Activated CD4-positive, CD25-positive, alpha-beta regulatory T cell (primary cell): ENCODE measurements around the gene KLHL26.

Source experiments
- DNase-seq, 4 experiments: peaks; one replicate each; lab custom pipeline; 2025; lab: John Stamatoyannopoulos, UW

The KLHL26 gene

DNA sequence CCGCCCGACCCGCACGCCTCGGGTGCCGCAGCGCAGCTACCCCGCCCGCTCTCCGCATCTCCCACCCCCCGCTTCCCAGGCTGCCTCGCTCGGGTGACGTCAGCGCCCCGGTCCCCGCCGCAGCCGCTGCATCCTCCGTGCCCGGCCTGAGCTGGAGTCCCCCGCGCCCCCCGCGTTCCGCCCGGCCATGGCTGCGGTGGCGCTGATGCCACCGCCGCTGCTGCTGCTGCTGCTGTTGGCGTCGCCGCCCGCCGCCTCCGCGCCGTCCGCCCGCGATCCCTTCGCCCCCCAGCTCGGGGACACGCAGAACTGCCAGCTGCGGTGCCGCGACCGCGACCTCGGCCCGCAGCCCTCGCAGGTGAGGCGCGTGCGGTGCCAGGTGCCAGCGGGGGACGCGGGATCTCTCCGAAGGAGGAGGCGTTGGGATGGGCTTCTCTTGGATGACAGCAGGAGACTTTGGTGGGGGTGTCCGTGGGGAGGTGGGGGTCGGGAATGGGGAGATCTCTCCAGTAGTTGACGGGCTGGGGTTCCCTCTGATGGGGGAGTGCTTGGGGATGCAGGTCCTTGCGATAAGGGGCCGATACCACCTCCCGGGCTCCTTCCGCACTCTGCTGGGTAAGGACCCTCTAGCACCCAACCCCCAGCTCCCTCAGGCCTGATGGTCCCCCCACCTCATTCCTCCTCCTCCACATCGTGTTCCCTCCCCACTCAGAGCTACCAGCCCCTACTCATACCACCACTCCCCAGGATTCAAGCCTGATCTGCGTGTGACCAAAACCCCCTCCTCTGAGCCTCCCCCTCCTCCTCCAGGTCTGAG is 23.8 kb upstream of the KLHL26 start, which contains the start of gene TMEM59L:
TSS of gene TMEM59L (plus strand) at position 99 of the 817 bp plus-strand sequence. CDS start at position 188, 89 bp downstream.
- peak in 2 of 4 experiments; percentile 17 to 18 for DNase-seq

DNA sequence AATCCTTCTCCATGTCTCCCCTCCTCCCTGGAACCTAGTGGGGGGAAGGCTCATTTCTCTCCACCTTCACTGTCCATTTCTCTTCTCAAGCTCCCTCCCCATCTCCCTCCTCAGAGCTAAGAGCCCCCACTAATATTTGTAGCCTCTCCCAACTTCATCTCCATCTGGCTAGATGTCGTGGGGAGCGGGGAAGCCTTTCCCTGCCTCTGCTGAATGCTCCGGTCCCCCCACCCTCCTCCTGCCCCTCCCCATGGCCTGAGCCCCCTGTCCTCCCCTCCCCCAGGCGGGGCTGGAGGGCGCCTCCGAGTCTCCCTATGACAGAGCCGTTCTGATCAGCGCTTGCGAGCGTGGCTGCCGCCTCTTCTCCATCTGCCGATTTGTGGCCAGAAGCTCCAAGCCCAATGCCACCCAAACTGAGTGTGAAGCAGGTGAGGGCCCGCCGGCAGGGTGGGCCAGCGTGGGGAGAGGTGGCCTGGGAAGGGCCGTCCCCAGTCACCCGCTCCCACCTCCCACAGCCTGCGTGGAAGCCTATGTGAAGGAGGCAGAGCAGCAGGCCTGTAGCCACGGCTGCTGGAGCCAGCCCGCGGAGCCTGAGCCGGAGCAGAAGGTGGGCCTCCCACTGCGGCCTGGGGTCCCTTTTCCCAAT is 23.1 kb upstream of the KLHL26 start:
- no peak for DNase-seq

DNA sequence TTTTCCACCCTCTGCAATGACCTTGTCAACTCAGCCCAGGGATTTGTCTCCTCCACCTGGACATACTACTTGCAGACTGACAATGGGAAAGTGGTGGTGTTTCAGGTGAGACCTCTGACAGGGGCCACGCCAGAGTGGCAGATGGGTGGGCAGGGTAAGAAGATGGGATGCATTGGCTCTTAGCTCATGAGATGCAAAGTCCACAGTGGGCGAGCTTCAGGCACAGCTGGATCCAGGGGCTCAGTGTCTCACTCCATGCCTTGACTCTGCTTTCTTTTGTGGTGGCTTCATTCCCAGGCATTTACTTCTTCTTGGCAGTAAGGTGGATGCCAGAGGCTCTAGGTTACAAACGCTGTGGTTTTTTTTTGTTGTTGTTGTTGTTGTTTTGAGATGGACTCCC is 20.8 kb upstream of the KLHL26 start:
- no peak for DNase-seq

DNA sequence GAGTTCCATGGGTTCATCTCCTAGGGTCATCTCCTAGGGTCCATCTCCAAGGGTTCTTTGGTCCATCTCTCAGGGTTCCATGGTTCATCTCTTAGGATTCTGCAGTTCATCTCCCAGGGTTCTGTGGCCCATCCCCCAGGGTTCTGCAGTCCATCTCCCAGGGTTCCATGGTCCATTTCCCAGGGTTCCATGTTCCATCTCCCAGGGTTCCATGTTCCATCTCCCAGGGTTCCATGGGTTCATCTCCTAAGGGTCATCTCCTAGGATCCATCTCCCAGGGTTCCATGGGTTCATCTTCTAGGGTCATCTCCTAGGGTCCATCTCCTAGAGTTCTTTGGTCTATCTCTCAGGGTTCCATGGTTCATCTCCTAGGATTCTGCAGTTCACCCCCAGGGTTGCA is 19.3 kb upstream of the KLHL26 start:
- no peak for DNase-seq

DNA sequence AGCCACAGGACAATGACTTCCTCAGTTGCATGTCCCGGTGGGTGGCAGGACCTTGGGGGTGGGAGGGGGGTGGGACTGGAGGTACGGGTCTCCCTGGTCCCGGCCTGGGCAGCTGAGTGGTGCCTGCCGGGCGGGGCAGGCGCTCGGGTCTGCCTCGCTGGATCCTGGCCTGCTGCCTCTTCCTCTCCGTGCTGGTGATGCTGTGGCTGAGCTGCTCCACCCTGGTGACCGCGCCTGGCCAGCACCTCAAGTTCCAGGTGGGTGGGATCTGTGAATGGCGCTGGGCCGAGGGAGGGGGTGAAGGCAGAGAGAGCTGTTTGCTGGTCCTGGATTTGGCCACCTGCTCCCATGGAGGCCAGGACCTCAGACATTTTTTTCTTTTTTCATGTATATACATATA is 18.6 kb upstream of the KLHL26 start:
- no peak for DNase-seq

DNA sequence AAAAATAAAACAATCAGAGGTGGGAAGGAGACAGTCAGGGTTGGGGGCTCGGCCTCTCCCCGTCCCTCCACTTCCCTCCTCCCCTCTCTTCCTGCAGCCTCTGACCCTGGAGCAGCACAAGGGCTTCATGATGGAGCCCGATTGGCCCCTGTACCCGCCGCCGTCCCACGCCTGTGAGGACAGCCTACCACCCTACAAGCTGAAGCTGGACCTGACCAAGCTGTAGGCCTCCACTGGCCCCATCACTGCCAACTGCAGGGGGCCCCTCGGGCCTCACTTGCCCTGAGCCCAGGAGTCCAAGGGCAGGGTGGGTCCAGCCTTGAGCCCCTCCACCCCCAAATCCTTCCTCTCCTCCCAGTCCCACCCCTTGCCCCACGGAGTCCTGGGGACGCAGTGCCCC is 16.5 kb upstream of the KLHL26 start:
- DNase-seq: no peak

DNA sequence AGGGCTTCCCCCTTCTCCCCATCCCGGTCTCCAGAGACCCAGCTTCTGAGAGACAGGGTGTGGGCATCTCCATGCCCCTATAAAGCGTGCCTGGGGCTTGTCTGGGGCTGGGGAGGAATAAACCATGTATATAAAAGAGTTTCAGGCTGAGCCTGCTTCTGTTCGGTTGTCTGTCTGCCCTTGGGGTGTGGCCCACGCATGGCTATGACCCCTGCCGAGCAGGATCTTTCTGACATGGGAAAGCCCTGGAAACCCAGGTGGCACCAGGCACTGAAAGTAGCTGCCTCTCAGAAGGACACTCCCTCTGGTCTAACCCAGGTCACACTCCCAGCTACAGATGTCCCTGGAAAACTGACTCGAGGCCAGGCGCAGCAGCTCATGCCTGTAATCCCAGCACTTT is 15.9 kb upstream of the KLHL26 start:
- DNase-seq: no peak

DNA sequence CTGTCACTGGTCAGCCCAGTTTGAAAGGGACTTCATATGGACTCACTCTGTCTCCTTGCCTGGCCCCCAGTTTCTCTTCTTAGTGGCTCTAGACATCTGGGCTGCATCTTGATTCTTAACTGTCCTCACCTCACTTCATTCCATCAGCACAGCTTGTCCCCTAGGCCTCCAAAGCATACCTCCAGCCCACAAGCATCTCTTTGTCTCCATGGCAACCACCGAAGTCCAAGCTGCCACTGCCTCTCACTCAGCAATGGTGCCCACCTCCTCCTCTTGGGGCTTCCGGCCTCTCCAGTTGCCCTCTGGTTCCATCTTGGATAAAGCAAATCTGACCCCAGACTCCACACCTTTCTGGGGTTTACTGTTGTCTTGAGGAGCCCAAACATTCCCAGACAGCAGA is 9.9 kb upstream of the KLHL26 start:
- DNase-seq: no peak

DNA sequence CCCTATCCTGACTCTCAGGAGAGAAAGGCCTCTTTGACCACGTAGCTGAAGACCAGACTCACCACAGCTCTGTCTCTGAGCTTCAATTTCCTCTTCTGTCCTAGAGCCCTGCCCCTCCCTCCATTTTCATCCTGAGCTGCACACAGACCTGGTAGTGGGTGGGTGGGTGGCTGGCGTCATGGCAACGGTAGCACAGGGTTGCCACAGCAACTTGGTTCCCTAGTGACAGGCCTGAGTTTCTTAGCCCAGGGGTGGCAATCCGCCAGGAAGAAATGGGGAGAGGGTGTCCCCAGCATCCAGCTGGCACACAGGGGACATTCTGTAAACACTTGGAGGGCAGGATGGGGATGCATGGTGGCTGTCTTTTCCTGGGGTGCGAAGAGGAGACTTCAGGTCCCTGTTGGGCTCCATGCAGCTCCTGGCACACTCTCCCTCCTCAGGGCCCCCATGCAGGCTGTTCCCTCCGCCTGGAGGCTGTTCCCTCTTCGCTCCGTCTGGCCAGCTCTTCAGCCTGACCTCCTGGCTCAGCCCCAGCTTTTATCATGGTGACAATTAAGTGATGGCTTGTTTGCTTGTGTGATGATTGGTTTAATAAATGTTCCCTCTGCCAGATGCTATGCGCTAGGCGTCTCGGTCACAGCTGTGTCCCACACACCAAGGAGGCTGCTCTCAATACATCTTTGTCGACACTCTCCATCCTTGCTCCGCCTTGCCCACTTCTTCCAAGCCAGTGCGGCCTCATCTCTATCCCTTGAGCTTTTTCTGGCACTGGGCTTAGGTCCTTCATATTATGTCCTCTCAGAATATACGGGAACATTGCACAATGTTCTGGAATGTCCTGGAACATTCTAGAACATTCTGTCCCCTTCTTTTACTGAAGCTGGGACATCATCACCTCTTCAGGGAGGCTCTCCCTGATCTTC is 7.4 kb upstream of the KLHL26 start:
- DNase-seq: no peak

DNA sequence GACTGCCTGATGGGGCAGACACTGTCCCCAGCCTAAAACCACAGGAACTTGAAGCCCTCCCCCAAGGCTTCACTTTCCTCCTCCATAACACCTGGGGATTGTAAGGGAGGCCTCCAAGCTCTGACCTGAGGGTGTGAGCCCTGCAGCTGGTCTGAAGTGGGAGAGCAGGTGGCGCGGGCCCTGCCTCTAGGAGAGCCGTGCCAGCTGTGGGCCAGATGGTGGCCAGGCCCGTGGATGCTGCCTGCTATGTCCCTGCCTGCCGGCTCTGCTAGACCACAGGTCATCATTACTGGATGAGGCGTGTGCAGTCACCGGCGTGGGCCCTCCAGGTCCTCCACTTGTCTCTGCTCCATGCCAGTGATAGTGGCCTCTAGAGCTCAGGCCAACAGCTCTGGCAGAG is 3.5 kb upstream of the KLHL26 start:
- no peak for DNase-seq

DNA sequence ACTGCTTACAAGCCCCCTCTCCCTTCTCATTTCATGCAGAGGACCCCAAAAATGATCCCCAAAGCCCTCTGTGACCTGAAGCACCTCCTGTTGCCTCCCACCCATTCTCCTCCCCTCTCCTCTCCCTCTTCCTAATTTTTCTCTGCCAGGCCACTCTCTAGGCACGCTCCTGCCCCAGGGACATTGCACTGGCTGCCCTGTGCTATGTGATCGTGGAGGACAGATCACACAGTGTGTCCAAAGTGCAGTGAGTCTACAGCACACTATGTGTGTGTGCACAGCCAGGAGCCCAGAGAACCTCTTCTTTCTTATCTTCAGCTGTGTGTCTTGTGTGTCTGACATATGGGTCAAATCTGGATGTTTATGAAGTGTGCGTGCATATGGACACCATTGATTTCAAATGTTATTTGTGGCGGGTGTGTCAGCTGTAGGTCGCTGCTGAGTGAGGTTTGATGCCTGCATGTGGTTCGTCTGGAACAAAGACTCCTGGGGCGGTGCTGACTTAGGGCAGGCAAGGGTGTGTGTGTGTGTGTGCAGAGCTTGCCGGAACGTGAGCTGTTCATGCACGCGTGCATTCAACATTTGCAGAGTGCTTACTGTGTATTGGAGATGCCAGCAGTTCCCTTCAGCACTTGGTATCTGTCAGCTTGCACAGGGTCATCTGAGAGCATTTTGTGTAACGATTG is 2.1 kb upstream of the KLHL26 start:
- DNase-seq: no peak

DNA sequence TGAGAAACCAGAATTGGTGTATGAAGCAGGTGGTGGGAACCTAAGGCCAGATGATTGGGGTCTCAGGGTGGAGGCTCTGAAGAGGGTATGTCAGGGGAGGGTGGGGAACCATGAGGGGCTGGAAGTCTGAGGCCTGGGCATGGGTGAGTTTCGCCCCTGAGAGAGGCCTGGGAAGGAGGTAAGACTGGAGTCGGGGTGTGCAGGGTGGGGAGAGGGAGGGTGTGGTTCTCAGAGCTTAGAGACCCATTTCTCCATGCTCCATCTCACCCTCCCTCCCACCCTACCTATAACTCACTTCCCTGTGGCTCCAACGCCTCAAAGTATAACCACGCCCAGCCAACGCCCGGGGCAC is 1.0 kb upstream of the KLHL26 start:
- DNase-seq: no peak

DNA sequence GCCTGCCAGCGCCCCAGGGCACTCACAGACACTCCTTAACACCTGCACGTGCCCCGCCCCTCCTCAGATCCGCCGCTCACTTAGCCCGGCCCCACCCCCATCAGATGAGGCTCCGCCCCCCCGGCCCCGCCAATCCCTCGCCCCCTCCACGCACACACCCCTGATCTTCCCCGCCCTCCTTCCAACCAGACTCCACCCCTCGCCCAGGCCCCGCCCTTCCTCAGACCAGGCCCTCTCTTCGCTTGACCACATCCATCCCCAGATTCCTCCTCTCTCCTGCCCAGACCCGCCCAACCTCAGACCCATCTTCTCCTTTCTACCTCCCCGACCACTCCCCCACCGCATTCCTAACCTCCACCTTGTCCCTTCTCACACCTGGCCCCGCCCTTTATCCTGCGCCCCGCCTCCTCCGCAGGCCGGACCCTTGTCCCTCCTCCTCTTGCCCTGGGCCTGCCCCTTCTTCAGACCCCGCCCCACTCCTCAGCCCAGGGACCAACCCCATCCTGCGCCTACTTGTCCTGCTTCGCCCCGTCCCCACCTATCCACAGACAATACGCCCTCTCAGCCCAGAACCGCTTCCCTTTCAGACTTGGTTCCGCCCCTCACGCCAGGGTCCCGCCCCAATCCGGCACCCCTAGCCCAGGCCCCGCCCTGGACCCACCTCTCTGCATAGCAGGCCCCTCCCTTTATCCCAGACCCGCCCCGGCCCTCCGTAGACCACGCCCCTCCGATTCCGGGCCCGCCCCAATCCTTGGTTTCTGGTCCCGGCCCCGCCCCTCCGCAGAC is 452 bp upstream of the KLHL26 start:
- DNase-seq: peak; percentile 97 to 98 (median 98)

DNA sequence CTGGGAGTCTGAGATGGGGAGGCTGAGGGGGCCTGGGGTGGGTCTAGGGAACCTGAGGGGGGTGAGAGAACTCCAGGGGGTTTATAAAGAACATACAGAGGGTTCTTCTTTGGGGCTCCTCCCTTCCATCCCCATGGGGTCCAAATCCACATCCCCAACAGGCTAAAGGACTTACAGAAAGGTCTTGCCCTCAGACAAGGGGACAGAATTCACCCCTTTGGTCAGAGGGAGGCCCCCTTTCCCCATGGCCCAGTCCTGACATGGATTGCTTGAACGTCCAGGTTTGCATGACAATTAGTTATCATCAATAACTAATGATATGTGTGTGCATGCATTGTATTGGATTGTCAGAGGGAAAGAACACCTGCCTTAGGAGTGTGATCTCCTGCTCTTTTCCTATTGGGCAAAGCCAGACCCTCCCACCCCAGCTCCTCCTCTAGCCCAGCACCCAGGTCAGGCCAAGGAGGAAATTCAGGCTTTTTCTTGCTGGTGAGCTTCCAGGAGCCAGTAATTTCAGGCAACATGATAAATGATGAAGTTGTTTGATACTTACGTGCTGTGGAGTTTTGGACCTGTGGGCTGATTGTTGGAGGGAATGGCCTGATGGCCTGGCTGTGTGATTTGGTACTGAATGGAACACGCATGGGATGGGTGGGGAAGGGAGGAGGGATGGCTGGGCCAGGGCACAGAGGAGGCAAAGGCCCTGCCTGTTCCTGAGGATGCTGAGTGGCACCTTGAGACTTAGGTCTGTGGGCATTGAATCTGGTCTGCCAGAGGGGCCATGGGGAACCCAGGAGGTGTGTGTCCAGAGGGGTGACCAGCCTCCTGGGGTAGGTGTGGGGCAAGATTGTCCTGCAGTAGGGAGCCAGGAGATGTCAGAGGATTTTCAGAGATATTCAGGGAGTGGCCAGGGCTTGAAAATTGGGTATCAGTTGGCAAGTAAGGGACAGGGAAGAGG is 1.1 kb downstream of the KLHL26 start:
- no peak for DNase-seq

DNA sequence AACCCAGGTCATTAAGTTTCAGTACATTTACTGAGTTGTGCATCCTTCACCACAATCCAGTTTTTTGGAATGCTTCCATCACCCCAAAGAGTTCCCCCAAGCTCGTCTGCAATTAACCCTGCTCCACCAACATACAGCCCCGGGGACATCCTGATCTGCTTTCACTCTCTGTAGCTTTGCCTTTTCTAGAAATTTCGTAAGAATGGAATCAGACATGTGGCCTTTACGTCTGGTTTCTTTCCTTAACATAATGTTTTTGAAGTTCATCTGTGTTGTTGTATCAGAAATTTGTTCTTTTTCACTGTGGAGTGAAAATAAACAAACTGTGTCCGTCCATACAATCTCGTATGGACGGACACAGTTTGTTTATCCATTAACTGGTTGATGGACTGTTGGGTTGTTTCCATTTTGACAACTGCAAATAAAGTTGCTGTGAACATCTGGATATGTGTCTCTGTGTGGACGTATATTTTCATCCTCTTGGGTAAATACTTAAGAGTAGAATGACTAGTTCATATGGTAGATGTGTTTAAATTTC is 2.9 kb downstream of the KLHL26 start:
- no peak for DNase-seq

DNA sequence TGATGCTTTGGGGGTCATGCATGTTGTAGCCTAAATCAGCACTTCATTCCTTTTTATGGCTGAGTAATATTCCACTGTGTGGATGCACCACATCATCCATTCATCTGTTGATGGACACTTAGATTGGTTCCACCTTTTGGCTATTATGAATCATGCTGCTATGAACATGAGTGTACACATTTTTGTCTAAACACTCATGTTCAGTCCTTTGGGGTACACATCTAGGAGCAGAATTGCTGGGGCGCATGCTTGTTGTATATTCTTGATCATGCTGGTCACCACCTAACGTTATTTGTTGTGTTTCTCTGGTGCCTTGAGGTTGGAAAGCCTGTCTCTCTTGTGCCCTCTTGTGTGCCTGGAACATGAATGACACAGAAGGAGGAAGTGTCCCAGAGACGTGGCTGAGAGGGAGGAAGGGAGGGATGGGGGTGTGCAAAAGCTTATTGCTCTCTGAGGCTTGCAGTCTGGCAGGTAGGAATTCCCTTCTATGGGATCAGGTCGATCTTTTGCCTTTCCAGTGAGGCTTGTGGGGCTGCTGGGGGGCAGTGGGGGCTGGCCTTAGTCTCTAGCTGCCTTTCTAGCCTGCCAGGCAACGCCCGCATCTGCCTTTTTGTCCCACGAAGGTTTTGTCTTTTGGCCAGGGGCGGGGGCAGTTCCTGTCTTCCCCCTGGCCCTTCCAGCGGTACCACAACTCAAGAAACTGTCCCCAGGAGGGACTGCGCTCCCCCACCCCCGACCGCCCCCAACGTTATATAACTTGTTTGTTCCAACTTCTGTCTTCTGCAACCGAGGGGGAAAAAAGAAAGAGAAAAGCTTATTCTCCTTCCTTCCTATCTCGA is 7.6 kb downstream of the KLHL26 start:
- DNase-seq: no peak

DNA sequence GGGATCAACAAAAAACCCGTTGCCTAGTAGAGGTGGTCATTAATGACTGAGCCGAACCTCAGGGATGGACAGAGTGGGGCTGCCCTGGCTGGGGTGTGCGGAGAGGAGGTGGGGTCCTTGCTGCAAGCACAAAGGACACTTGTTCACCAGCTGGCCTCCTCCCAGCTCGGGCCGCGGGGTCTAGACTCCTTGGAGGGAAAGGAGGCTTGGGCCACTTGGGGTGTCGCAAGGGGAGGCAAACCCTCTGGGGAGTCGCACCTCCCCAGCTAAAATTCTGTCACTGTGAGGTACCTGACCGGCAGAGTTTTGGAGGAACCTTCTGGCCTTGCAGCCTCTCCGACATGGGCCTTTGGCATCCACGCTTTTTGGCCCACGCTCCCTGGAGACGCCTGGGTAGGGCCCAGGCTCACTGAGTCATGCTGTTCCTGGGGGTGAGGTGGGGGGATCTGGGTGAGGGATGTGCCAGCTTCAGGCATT is 8.2 kb downstream of the KLHL26 start:
- DNase-seq: no peak

DNA sequence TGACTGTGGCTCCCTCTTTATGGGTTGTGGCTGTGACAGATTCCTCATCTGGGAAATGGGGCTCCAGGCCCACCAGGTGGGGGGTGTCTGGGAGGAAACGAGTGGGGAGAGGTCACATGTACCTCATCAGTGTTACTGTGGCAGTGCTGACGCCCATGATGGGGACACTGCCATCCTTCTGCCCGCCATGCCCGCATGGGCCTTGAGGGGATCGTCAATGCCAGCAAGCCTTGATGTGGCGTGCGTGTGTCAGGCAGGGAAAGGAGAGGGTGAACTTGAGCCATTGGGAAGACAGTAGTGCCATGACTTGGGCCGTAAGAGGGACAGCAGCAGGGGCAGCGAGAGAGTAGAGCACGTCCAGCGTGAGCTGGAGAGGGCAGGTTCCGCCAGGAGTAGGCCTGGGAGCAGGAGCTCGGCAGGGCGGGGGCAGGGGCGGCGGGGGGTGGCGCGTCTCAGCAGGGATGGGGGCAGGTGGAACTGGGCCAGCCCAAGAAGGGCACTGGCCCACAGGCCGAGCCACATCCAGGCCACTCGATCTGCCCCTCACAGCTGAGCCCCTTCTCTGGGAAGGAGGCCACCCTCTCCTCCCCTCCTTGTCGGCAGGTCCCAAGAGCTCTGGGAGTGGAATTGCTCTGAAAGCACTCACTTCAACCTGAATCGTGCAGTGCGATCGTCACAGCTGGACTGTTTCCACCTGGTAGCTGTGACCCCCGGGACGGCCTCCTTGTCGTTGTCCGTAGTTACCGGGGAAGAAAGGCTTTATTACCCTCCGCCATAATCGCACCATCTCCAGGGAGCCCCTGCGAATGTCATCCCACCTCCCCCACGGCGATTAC is 9.9 kb downstream of the KLHL26 start:
- DNase-seq: no peak
